OCI-LY7 (cell line): ENCODE data around the gene NOD2.

Source experiments
- CTCF ChIP-seq: fragments of 200-600 bp; sonication (generic); conservative IDR thresholded peaks from 2 replicates; pipeline ENCODE4 v1.5.1; 2014; ENCODE audit warnings: mild to moderate bottlenecking, antibody characterized with exemption, low read length, moderate library complexity, mixed read lengths
- EZH2phosphoT487 ChIP-seq: fragments of 200-600 bp; sonication (generic); IDR thresholded peaks from 2 replicates; pipeline ENCODE4 v1.6.1; 2018; ENCODE audit warnings: low read depth, borderline replicate concordance, mild to moderate bottlenecking, mixed run types, antibody characterized with exemption, low read length, moderate library complexity, mixed read lengths

GRCh38 chr16:50644729-50645128 is 48.7 kb upstream of the NOD2 start:
- TF ChIP-seq CTCF (peak; percentile 41; the same call in 1 of the 2 replicates), EZH2phosphoT487 (no peak)
